ENCODE data around the gene AEN. TPM values are rescaled to one million over a fixed set of nuclear protein-coding genes. Genes with fewer than 3 reads are reported as not detected.
"Not testable (repeated sequence)": the region's sequence is repeated elsewhere in the genome, so short reads cannot be mapped to it uniquely, and the experiment has no call there.

Gene AEN
- total RNA-seq, 2 donors from 2014 or later, result 24.2 to 122 TPM

- ATAC-seq, result peak; percentile 5 to 45
- peak overlapping the region; percentile 92 to 99 for H3K27ac Mint-ChIP-seq
- DNase-seq (ENCODE audit: low spot score in 2 of 2), result no peak
- no peaks in the 10 kb centered on the region for H3K9me3 Mint-ChIP-seq
- H3K36me3 Mint-ChIP-seq, result peaks cover 23 to 70% of the 10 kb centered on the region in 2 donors
These were observed 3.2 kb downstream of the AEN start for GRCh38 chr15:88624156-88624970.

GRCh38 chr15:88624971-88625490, 3.9 kb downstream of the AEN start:
- H3K9me3 Mint-ChIP-seq, result no peaks in the 10 kb centered on the region
- peaks cover 29 to 77% of the 10 kb centered on the region in 2 donors for H3K36me3 Mint-ChIP-seq
- H3K27ac Mint-ChIP-seq, result peak overlapping the region; percentile 92 to 99
- ATAC-seq, result no peak
- no peak for DNase-seq (ENCODE audit: low spot score in 2 of 2)

GRCh38 chr15:88625943-88626741, 5.0 kb downstream of the AEN start:
- ATAC-seq (no peak), DNase-seq (ENCODE audit: low spot score in 2 of 2) (peak in 1 of 2 donors; percentile 51)
- H3K9me3 Mint-ChIP-seq, result no peaks in the 10 kb centered on the region
- H3K36me3 Mint-ChIP-seq, result peaks cover 37 to 73% of the 10 kb centered on the region in 2 donors
- H3K27ac Mint-ChIP-seq, result peak overlapping the region; percentile 77 to 99

- Mint-ChIP-seq H3K27ac (peak overlapping the region; percentile 2 to 85), H3K36me3 (peaks cover 40 to 67% of the 10 kb centered on the region in 2 donors), H3K9me3 (no peaks in the 10 kb centered on the region)
- DNase-seq (ENCODE audit: low spot score in 2 of 2), result peak in 1 of 2 donors; percentile 51
- peak; percentile 39 to 61 for ATAC-seq
These were observed 6.3 kb downstream of the AEN start for GRCh38 chr15:88627463-88627862.

GRCh38 chr15:88628018-88628654, 7.0 kb downstream of the AEN start:
- H3K27ac Mint-ChIP-seq, result peak overlapping the region; percentile 55 to 85

GRCh38 chr15:88629071-88629470, 7.9 kb downstream of the AEN start:
- DNase-seq (ENCODE audit: low spot score in 2 of 2), result no peak
- Mint-ChIP-seq H3K9me3 (no peaks in the 10 kb centered on the region), H3K27ac (peak overlapping the region in 1 of 2 donors; percentile 86), H3K36me3 (peaks cover 48 to 53% of the 10 kb centered on the region in 2 donors)
- ATAC-seq, result no peak

More at GRCh38 chr15:88628018-88628654, 7.0 kb downstream of the AEN start:
- ATAC-seq (no peak), DNase-seq (ENCODE audit: low spot score in 2 of 2) (peak in 1 of 2 donors; percentile 26)
- H3K9me3 Mint-ChIP-seq, result no peaks in the 10 kb centered on the region
- H3K36me3 Mint-ChIP-seq, result peaks cover 43 to 62% of the 10 kb centered on the region in 2 donors

GRCh38 chr15:88630141-88630721, 9.1 kb downstream of the AEN start:
- Mint-ChIP-seq H3K27ac (peak overlapping the region; percentile 86 to 96), H3K9me3 (no peaks in the 10 kb centered on the region), H3K36me3 (peaks cover 42 to 48% of the 10 kb centered on the region in 2 donors)
- DNase-seq (ENCODE audit: low spot score in 2 of 2) (no peak), ATAC-seq (peak in 1 of 2 donors; percentile 9)

GRCh38 chr15:88630798-88631463, 9.8 kb downstream of the AEN start:
- no peak for ATAC-seq
- no peak for DNase-seq (ENCODE audit: low spot score in 2 of 2)
- Mint-ChIP-seq H3K36me3 (peaks cover 41 to 49% of the 10 kb centered on the region in 2 donors), H3K27ac (peak overlapping the region; percentile 81 to 86), H3K9me3 (no peaks in the 10 kb centered on the region)

- H3K27ac Mint-ChIP-seq, result peak overlapping the region; percentile 58 to 83
- no peaks in the 10 kb centered on the region for H3K9me3 Mint-ChIP-seq
- ATAC-seq (no peak), DNase-seq (ENCODE audit: low spot score in 2 of 2) (no peak)
- H3K36me3 Mint-ChIP-seq, result peaks cover 48 to 55% of the 10 kb centered on the region in 2 donors
These were observed 10.4 kb downstream of the AEN start for GRCh38 chr15:88631464-88632028.

GRCh38 chr15:88632797-88633196, 11.7 kb downstream of the AEN start:
- peak in 1 of 2 donors; percentile 16 for ATAC-seq
- DNase-seq (ENCODE audit: low spot score in 2 of 2); H3K9me3 Mint-ChIP-seq: not testable (repeated sequence)
- Mint-ChIP-seq H3K27ac (peak overlapping the region; percentile 83 to 88), H3K36me3 (peaks cover 41 to 54% of the 10 kb centered on the region in 2 donors)

- H3K27ac Mint-ChIP-seq, result peak overlapping the region; percentile 32 to 84
- H3K36me3 Mint-ChIP-seq, result peaks cover 24 to 56% of the 10 kb centered on the region in 2 donors
- H3K9me3 Mint-ChIP-seq, result no peaks in the 10 kb centered on the region
- no peak for ATAC-seq
- no peak for DNase-seq (ENCODE audit: low spot score in 2 of 2)
These were observed 13.3 kb downstream of the AEN start for GRCh38 chr15:88634449-88634848.

GRCh38 chr15:88635318-88635717, 14.2 kb downstream of the AEN start:
- DNase-seq (ENCODE audit: low spot score in 2 of 2) (no peak), ATAC-seq (peak in 1 of 2 donors; percentile 26)
- H3K9me3 Mint-ChIP-seq, result peaks cover 0 to 1% of the 10 kb centered on the region in 2 donors
- peaks cover 20 to 56% of the 10 kb centered on the region in 2 donors for H3K36me3 Mint-ChIP-seq
- peak overlapping the region; percentile 93 to 99 for H3K27ac Mint-ChIP-seq

- Mint-ChIP-seq H3K9me3 (peaks cover 0 to 3% of the 10 kb centered on the region in 2 donors), H3K27ac (peak overlapping the region; percentile 93 to 99), H3K36me3 (peaks cover 22 to 54% of the 10 kb centered on the region in 2 donors)
- DNase-seq (ENCODE audit: low spot score in 2 of 2), result peak in 1 of 2 donors; percentile 51
- peak; percentile 13 to 18 for ATAC-seq
These were observed 14.9 kb downstream of the AEN start for GRCh38 chr15:88636050-88636449.

- DNase-seq (ENCODE audit: low spot score in 2 of 2) (no peak), ATAC-seq (no peak)
- Mint-ChIP-seq H3K27ac (peak overlapping the region; percentile 93 to 99), H3K36me3 (peaks cover 17 to 50% of the 10 kb centered on the region in 2 donors), H3K9me3 (peaks cover 0 to 3% of the 10 kb centered on the region in 2 donors)
These were observed 15.5 kb downstream of the AEN start for GRCh38 chr15:88636654-88637053.

- peaks cover 0 to 3% of the 10 kb centered on the region in 2 donors for H3K9me3 Mint-ChIP-seq
- H3K36me3 Mint-ChIP-seq, result peaks cover 14 to 50% of the 10 kb centered on the region in 2 donors
- no peak for DNase-seq (ENCODE audit: low spot score in 2 of 2)
- H3K27ac Mint-ChIP-seq, result peak overlapping the region; percentile 93 to 99
- ATAC-seq, result no peak
These were observed 16.3 kb downstream of the AEN start for GRCh38 chr15:88637436-88637835.
